ENCODE data around the gene IGSF21. TPM values are rescaled to one million over a fixed set of nuclear protein-coding genes. Genes with fewer than 3 reads are reported as not detected.

The IGSF21 gene
- total and polyA plus RNA-seq, 10 of the 15 experiments (the other 5 are each of a cell fraction or from before 2014, with no cell fraction given) = 0.03 to 0.49 TPM; not detected in 8

DNA sequence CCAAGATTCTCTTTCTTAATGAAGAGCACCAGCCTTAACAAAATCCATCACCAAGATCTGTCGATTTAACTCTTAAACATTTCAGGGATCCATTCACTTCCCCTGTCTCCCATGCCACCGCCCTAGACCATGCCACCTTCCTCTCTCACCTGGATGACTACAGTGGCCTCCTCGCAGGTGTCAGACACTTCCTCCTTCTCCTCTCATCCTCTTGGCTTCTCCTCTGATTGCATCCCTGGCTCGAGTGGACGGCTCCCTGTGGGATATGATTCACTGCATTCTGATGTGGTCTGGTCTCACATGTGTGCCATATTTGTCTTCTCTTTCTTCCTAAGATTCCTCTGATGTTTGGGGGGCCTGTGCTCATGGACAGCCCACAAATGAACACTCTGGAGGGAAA lies 306.7 kb downstream of the IGSF21 start:
- Histone ChIP-seq H3K27me3 (replicated peaks in 1 of 2; ENCODE audit: control insufficient read depth in 2 of 2, insufficient read depth in 2 of 2, low read length in 1 of 2) (no peaks in the 10 kb centered on the region), H4K20me1 (ENCODE audit: control insufficient read depth, insufficient read depth) (no peaks in the 10 kb centered on the region), H3K4me1 (ENCODE audit: control insufficient read depth, insufficient read depth, low read length) (no peaks in the 10 kb centered on the region), H3K79me2 (ENCODE audit: control insufficient read depth, insufficient read depth, low read length) (no peaks in the 10 kb centered on the region), H3K9ac (ENCODE audit: control insufficient read depth, insufficient read depth, low read length) (no peak overlapping the region), H3K9me3 (replicated peaks; ENCODE audit: control insufficient read depth, insufficient read depth, low read length) (peaks cover 7% of the 10 kb centered on the region; the same call in 2 of the 3 replicates), H3K4me3 (no peak overlapping the region), H2AFZ (ENCODE audit: control insufficient read depth, low read depth, low read length) (no peak overlapping the region), H3K27ac (ENCODE audit: control insufficient read depth, insufficient read depth) (no peak overlapping the region), H3K36me3 (ENCODE audit: control insufficient read depth in 2 of 2, insufficient read depth in 2 of 2, low read length in 1 of 2) (no peaks in the 10 kb centered on the region), H3K4me2 (ENCODE audit: control insufficient read depth, insufficient read depth) (no peak overlapping the region)
- ChIA-PET RAD21 (ENCODE audit: unreplicated experiment) (no interaction called here), CTCF (no interaction called here), SMC1A (ENCODE audit: uncharacterized antibody, unreplicated experiment) (no interaction called here), POLR2A (no interaction called here)
- TF ChIP-seq FOS (IDR thresholded peaks at IDR 0.05; ENCODE audit: borderline replicate concordance, extremely low read depth, insufficient read length) (no peak), SUZ12 (IDR thresholded peaks at IDR 0.05; ENCODE audit: unreplicated experiment) (no peak), FOXK2 (IDR thresholded peaks at IDR 0.05) (no peak), SRF (IDR thresholded peaks at IDR 0.05; ENCODE audit: low read depth in 2 of 2, low read length in 2 of 2) (no peak)
- WGBS (ENCODE audit: insufficient coverage, insufficient replicate concordance, low lambda C conversion rate, missing lambda C conversion rate) = 16% methylated on average over 5 of the region's 5 CpGs
- intact Hi-C loops (cut with micrococcal nuclease; ENCODE audit: unreplicated experiment) = no loop called here
- ATAC-seq = no peak
- BruUV-seq (replicated peaks) = no TSS peak
- no peak for DNase-seq (ENCODE audit: low read depth, low spot score)
- in situ Hi-C loops (cut with MboI) = no loop called here
- FAIRE-seq = no peak

- H4K20me1 ChIP-seq (ENCODE audit: control insufficient read depth, insufficient read depth) = no peaks in the 10 kb centered on the region
- in situ Hi-C loops (cut with MboI) (no loop called here), intact Hi-C loops (cut with micrococcal nuclease; ENCODE audit: unreplicated experiment) (no loop called here)
- ChIA-PET SMC1A (ENCODE audit: uncharacterized antibody, unreplicated experiment) (no interaction called here), RAD21 (ENCODE audit: unreplicated experiment) (no interaction called here), POLR2A (no interaction called here), CTCF (no interaction called here)
- no peaks in the 10 kb centered on the region for H3K79me2 ChIP-seq (ENCODE audit: control insufficient read depth, insufficient read depth, low read length)
- no peak overlapping the region for H3K27ac ChIP-seq (ENCODE audit: control insufficient read depth, insufficient read depth)
- H3K36me3 ChIP-seq (ENCODE audit: control insufficient read depth in 2 of 2, insufficient read depth in 2 of 2, low read length in 1 of 2) = no peaks in the 10 kb centered on the region
- H3K4me3 ChIP-seq = no peak overlapping the region
- H3K27me3 ChIP-seq (replicated peaks in 1 of 2; ENCODE audit: control insufficient read depth in 2 of 2, insufficient read depth in 2 of 2, low read length in 1 of 2) = no peaks in the 10 kb centered on the region
- FAIRE-seq (no peak), DNase-seq (ENCODE audit: low read depth, low spot score) (no peak), ATAC-seq (no peak)
- TF ChIP-seq MTA2 (IDR thresholded peaks at IDR 0.05; ENCODE audit: low read depth) (no peak), ATF7 (IDR thresholded peaks at IDR 0.05; ENCODE audit: low read depth) (no peak), PML (IDR thresholded peaks at IDR 0.05; ENCODE audit: low read length) (no peak), ZNF217 (IDR thresholded peaks at IDR 0.05) (no peak), KAT2A (conservative IDR thresholded peaks at IDR 0.05; ENCODE audit: control insufficient read depth, low read depth, low read length) (no peak)
- TF ChIP-seq, protein P1, sequence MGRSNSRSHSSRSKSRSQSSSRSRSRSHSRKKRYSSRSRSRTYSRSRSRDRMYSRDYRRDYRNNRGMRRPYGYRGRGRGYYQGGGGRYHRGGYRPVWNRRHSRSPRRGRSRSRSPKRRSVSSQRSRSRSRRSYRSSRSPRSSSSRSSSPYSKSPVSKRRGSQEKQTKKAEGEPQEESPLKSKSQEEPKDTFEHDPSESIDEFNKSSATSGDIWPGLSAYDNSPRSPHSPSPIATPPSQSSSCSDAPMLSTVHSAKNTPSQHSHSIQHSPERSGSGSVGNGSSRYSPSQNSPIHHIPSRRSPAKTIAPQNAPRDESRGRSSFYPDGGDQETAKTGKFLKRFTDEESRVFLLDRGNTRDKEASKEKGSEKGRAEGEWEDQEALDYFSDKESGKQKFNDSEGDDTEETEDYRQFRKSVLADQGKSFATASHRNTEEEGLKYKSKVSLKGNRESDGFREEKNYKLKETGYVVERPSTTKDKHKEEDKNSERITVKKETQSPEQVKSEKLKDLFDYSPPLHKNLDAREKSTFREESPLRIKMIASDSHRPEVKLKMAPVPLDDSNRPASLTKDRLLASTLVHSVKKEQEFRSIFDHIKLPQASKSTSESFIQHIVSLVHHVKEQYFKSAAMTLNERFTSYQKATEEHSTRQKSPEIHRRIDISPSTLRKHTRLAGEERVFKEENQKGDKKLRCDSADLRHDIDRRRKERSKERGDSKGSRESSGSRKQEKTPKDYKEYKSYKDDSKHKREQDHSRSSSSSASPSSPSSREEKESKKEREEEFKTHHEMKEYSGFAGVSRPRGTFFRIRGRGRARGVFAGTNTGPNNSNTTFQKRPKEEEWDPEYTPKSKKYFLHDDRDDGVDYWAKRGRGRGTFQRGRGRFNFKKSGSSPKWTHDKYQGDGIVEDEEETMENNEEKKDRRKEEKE (IDR thresholded peaks at IDR 0.05) = no peak
- TF ChIP-seq, protein P2, sequence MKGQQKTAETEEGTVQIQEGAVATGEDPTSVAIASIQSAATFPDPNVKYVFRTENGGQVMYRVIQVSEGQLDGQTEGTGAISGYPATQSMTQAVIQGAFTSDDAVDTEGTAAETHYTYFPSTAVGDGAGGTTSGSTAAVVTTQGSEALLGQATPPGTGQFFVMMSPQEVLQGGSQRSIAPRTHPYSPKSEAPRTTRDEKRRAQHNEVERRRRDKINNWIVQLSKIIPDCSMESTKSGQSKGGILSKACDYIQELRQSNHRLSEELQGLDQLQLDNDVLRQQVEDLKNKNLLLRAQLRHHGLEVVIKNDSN (IDR thresholded peaks at IDR 0.05; ENCODE audit: borderline replicate concordance, extremely low read length, insufficient read depth, low read depth, low read length) = no peak
- H3K4me2 ChIP-seq (ENCODE audit: control insufficient read depth, insufficient read depth) = no peak overlapping the region
- H3K9ac ChIP-seq (ENCODE audit: control insufficient read depth, insufficient read depth, low read length) = no peak overlapping the region
- no peaks in the 10 kb centered on the region for H3K4me1 ChIP-seq (ENCODE audit: control insufficient read depth, insufficient read depth, low read length)
- H3K9me3 ChIP-seq (replicated peaks; ENCODE audit: control insufficient read depth, insufficient read depth, low read length) = peaks cover 7% of the 10 kb centered on the region; the same call in 2 of the 3 replicates
- 14% methylated on average over 2 of the region's 2 CpGs for WGBS (ENCODE audit: insufficient coverage, insufficient replicate concordance, low lambda C conversion rate, missing lambda C conversion rate)
- no peak overlapping the region for H2AFZ ChIP-seq (ENCODE audit: control insufficient read depth, low read depth, low read length)
- BruUV-seq (replicated peaks) = no TSS peak
Observed at GRCh38 chr1:18414872-18415447, 307.4 kb downstream of the IGSF21 start.

Data from GM12878 (cell line).